ENCODE data around the gene RAB40B. TPM values are rescaled to one million over a fixed set of nuclear protein-coding genes. Genes with fewer than 3 reads are reported as not detected.

RAB40B gene
- total RNA-seq, 1 donor from 2014 or later: 14.6 TPM

GRCh38 chr17:82732118-82732743 is 33.7 kb upstream of the RAB40B start:
- H3K36me3 Mint-ChIP-seq (ENCODE audit: unreplicated experiment): peaks cover 8% of the 10 kb centered on the region
- H3K27ac Mint-ChIP-seq (ENCODE audit: unreplicated experiment): no peak overlapping the region
- no peak for DNase-seq
- H3K9me3 Mint-ChIP-seq (ENCODE audit: unreplicated experiment): peaks cover 4% of the 10 kb centered on the region
- H3K4me1 Mint-ChIP-seq (ENCODE audit: low read depth, unreplicated experiment): peaks cover 2% of the 10 kb centered on the region
- no peak for TF ChIP-seq CTCF (IDR thresholded peaks at IDR 0.05; ENCODE audit: partially characterized antibody, unreplicated experiment)
- no peak overlapping the region for H3K4me3 Mint-ChIP-seq (ENCODE audit: unreplicated experiment)
- peaks cover 12% of the 10 kb centered on the region for H3K27me3 Mint-ChIP-seq (ENCODE audit: unreplicated experiment)

GRCh38 chr17:82729479-82730260 is 31.2 kb upstream of the RAB40B start:
- peaks cover 8% of the 10 kb centered on the region for H3K36me3 Mint-ChIP-seq (ENCODE audit: unreplicated experiment)
- no peak overlapping the region for H3K4me3 Mint-ChIP-seq (ENCODE audit: unreplicated experiment)
- no peak overlapping the region for H3K27ac Mint-ChIP-seq (ENCODE audit: unreplicated experiment)
- no peak for DNase-seq
- TF ChIP-seq CTCF (IDR thresholded peaks at IDR 0.05; ENCODE audit: partially characterized antibody, unreplicated experiment): no peak
- peaks cover 10% of the 10 kb centered on the region for H3K27me3 Mint-ChIP-seq (ENCODE audit: unreplicated experiment)
- H3K9me3 Mint-ChIP-seq (ENCODE audit: unreplicated experiment): peaks cover 3% of the 10 kb centered on the region
- H3K4me1 Mint-ChIP-seq (ENCODE audit: low read depth, unreplicated experiment): no peaks in the 10 kb centered on the region

GRCh38 chr17:82726427-82726826 is 27.9 kb upstream of the RAB40B start:
- no peak for DNase-seq
- TF ChIP-seq CTCF (IDR thresholded peaks at IDR 0.05; ENCODE audit: partially characterized antibody, unreplicated experiment): no peak
- Mint-ChIP-seq H3K4me3 (ENCODE audit: unreplicated experiment) (no peak overlapping the region), H3K4me1 (ENCODE audit: low read depth, unreplicated experiment) (no peaks in the 10 kb centered on the region), H3K27me3 (ENCODE audit: unreplicated experiment) (peaks cover 3% of the 10 kb centered on the region), H3K9me3 (ENCODE audit: unreplicated experiment) (peaks cover 1% of the 10 kb centered on the region), H3K36me3 (ENCODE audit: unreplicated experiment) (no peaks in the 10 kb centered on the region), H3K27ac (ENCODE audit: unreplicated experiment) (no peak overlapping the region)

- no peaks in the 10 kb centered on the region for H3K36me3 Mint-ChIP-seq (ENCODE audit: unreplicated experiment)
- H3K27ac Mint-ChIP-seq (ENCODE audit: unreplicated experiment): no peak overlapping the region
- no peak overlapping the region for H3K4me3 Mint-ChIP-seq (ENCODE audit: unreplicated experiment)
- no peaks in the 10 kb centered on the region for H3K4me1 Mint-ChIP-seq (ENCODE audit: low read depth, unreplicated experiment)
- no peaks in the 10 kb centered on the region for H3K27me3 Mint-ChIP-seq (ENCODE audit: unreplicated experiment)
- peaks cover 1% of the 10 kb centered on the region for H3K9me3 Mint-ChIP-seq (ENCODE audit: unreplicated experiment)
- TF ChIP-seq CTCF (IDR thresholded peaks at IDR 0.05; ENCODE audit: partially characterized antibody, unreplicated experiment): no peak
- no peak for DNase-seq
Observed at GRCh38 chr17:82723169-82723807, 24.8 kb upstream of the RAB40B start.

Measured in glutamatergic neuron (in vitro differentiated cells).